Umbilical cord (tissue), 2 donors: ENCODE measurements around the gene MAGI2. TPM values are rescaled to one million over a fixed set of nuclear protein-coding genes. Genes with fewer than 3 reads are reported as not detected.
A peak's percentile ranks its signal among the peaks of the same experiment; 100 is the strongest.

Experiments
- DNase-seq: peaks from one replicate; pipeline ENCODE4 v3.0.0-alpha.2; 2015; ENCODE audit warnings: low spot score
- total RNA-seq: library from RNA; depleted of rRNA; stranded (reverse); fragments of >200 nt; gene quantifications from one replicate; pipeline ENCODE4 v1.2.3, GENCODE V29; 2014; ENCODE audit warnings: low replicate concordance; ENCODE audit not compliant: insufficient read depth

Gene MAGI2
- total RNA-seq, 1 donor from 2014 or later, result 51.5 TPM

DNA sequence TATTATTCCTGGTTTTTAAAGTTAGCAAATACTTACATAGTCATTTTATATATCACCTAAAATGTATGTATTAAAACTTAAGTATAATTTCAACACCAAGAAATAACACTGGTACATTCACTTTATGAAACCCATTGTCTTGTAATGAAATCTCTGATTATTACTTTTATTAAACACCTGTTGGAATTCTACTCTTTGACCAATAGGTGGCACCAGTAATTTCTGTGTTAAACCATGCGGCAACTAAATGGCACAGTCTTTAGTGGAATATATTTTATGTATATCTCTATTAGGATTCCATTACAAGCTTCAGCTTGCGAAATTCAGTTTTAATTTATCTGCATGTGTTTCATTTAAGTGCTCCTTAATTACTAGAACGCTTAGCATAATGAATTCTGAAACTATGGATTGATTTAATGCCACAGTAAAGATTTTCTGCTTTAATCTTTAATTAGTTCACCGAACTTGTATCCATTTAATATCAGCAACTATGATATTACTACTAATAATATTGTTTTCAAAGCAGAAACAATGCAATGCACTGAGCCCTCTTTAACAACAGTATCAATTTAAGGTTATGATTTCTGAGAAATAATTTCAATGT is 181.3 kb downstream of the MAGI2 start:
- peak; percentile 29 for DNase-seq

DNA sequence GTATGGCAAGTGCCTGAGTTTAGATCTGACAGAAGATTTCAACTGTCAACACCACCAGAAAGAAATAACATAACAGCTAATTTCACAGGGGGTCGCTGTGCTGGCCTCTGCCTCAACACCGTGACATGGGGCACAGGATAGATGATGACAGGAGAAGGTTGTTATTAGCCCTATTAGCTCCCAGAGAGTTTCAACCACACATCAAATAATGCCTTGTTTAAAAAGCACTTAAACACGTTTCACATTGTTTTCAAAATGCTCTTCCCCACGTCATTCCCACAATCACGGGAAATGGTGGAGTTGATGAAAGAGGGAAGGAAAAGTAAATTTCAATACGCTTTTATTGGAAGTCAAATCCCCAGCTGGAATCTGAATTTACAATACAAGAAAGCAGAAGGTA is 184.7 kb downstream of the MAGI2 start:
- no peak for DNase-seq

DNA sequence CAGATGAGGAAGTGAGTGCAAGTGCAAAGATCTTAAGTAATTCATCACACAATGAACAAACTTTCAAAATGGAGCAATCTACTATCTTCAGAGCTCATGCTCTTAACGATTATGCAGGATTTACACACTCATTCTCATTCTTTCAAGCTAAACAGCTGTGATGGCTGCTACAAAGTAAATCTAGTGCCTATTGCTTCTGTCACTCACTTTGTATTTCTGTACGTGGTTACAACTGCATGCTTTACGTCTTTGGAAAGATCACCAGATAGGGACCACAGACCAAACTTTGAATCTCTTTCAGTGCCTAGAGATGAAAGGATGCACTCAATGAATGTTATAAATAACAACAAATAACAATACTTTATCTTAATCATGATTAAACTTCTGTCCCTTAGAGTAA is 194.6 kb downstream of the MAGI2 start:
- no peak for DNase-seq

DNA sequence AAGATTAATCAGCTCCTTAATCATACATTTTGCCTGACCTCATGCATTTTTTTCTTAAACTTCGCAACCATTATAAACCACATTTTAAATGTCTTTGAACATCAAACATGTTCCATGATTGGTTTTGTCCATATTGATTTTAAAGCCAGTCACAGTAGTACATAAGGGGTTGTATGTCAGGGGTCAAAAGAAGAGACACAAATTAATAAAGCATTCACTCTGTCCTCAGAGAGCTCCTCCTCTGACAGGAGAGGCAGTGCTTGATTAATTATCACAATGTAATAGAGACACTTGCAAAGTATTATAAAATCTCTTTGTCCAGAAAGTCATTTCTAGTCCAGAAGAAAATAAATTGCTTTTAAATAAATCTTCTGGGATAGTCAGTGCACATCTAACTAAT is 195.5 kb downstream of the MAGI2 start:
- DNase-seq, result no peak

DNA sequence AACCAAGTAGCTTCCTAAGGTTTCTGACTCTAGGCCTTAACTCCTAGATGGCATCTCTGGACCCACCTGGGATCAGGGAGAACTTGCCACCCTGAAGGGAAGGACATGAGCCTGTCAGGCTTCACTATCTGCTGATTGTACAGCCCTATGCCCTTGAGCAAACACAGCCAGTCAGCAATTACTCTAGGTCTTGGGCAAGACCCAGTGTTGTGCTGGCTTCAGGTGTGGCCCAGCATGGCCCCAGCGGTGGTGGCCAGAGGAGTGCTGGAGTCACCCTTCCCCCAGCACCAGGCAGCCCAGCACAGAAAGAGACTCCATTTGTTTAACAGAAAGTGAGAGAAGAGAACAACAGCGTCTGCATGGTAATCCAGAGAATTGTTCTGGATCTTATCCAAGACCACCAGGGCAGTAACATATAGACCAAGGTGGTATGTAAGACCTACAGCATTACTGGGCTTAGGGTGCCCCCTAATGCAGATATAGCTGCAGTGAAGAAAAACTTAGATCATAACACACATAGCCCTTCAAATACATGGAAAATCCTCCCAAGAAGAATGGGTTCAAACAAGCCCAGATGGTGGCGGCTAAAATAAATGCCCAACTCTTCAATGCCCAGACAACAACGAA is 207.7 kb downstream of the MAGI2 start:
- DNase-seq, result no peak

DNA sequence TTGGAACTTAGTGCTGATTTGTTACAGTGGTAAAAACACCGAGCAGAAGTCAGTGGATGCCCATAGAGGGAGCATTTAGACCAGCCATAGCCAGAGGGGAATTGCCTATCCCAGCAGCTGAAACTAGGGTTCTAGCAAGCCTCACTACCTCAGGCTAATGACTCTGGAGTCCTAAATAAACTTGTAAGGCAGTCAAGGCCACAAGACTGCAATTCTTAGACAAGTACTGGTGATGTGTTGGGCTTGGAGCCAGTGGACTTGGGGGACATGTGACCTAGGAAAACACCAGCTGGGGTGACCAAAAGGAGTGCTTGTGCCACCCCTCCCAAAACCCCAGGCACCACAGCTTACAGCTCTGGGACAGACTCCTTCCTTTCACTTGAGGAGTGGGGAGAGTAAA is 209.0 kb downstream of the MAGI2 start:
- DNase-seq, result no peak

DNA sequence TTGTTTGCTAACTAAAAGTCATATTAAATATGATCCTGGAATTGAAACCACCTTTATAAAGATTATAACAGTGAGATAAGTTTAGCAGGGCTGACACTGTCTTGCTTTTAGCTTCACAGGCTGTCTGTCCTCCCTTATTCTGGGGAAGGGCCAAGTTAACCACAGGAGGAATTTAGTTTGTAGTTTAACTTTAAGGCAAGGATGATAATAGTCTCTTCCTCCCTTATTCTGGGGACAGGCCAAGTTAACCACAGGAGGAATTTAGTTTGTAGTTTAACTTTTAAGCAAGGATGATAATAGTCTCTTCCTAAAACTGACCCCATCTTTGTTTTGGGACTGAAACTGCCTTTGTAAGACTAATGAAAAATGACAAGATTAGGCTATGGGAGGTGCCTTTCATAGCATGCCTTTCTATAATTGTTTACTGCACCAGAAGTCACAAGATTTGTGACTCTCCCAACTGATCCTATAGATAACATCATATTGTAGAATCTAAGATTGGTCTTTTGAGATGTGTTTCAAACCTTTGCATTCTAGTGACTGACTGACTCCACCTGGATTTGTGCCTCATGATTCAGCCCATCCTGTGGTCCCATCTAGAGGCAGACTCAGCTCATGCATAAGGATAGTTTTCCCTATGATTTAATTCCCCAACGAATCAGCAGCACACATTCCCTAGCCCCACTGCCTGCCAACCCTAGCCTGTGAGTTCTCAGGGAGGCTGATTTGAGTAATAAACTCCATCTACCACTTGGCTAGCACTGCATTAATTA is 212.0 kb downstream of the MAGI2 start:
- peak; percentile 43 for DNase-seq

DNA sequence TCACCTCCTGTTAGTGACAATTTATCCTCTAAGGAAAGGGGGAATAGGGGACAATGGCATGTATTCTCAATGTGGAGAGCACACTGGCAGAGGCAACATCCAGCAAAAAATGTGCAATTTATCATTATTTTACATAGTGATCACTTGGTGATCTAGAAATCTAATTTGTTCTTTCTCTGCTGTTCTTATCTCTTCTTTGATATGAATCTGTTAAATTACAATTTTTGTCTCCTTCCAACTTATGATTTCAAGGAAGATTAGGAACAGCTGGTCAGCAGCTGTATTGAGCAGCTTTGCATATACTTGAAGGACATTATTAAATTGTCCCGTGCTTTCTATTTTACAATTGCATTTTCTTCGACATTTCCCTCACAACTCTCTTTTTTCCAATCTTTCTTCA is 213.1 kb downstream of the MAGI2 start:
- no peak for DNase-seq

DNA sequence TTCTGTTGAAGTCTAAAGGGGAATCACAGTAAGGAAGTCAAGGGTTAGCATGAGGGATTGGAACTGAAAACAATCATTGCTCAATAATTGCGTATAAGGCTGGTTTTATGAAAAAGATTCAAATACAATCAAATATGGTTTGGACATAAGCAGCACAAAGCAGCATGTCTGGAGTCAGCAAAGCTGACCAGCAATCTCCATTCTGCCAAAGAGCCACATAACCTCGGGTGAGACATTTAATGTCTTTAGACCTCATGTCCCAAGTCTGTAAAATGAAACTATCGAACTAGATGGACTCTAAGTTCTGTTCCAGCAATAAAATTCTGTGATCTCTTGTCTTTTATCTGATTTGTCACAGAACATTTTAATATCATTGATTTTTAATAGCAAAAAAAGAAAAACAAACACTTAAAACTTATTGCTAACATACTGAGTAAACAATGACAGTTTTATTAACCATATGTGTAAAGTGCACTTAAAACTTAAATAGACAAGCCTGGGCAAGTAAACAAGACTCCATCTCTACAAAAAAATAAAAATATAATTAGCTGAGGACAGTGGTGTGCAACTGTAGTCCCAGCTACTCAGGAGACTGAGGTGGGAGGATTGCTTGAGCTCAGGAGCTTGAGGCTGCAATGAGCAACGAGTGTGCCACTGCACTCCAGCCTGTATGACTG is 217.0 kb downstream of the MAGI2 start:
- DNase-seq, result no peak

DNA sequence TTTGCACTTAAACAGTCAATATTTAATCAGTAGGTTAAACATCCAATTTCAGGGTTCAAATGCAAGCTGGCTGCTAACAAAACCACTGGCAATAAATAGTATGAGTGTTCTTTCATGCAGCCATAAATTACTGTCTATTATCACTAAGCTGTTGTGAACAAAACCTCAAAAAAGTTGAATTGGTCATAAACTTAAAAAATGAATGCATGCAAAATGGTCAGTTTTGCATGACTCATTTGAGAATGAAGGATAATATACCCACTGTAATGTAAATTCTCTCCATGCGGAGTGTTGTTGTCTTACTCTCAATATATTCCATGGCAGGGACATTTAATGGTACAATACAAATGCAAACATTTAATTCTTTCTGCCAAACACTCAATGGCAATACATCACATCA is 226.4 kb downstream of the MAGI2 start:
- DNase-seq, result no peak

DNA sequence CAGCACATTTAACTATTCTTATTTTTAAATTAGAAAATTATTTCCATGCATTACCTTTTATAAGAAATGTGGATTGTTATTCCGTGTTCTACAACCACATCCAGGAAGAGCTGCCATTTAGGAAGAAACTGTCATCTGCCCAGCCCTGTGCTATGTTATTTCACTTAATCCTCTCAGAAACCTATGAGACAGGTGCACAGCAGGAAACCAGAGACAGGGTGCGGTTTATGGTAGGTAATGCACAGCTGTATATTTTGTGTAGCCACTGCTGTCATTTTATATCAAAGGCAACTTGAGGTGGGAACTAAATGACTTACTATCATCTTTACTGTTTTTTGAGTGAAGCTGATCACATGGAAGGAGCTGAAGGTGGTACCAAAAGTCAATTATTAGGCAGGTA is 232.3 kb downstream of the MAGI2 start:
- no peak for DNase-seq

DNA sequence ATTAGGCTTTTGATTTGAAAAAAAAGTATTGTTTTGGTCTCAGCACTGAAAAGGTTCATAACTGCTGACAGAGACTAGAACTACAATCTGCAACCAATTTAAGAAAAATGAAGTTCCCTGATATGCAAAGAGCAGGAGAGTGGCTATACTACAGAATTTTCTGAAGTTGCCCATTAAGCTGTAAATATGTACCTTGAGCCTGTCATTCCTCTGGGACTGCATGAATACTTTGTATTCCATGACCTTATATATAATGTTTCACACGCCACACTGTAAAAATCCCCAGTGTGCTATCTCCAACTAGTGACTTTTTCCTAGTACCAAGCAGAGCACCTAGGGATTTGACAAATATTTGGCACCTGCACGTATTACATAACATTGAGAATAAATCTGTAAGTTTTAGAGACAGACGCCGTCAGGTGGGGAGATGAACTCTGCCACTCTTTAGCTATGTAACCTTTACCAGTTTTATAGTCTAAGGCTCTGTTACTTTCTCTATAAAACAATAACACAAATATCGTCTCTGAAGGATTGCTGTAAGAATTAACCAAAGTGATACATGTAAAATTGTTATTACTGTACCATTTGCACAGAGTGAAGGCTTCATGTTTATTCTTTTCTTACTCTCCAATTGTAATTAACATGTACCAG is 235.4 kb downstream of the MAGI2 start:
- DNase-seq, result no peak

DNA sequence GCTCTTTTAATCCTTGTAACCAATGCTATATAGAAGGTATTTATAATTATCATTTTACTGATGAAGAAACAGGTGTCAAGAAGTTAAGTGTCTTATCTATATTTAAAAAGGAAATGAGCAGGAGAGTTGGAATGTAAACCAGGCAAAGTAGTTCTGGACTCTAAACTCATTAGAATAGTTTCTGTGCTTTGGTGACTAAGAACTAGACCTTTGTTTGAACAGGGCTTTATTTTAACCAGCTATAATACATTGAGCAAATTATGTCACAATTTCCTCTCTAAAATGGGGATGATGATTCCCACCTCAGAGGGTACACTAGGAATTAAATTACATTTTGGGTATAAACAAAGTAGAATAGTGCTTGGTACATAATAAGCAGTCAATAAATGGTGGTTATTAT is 236.0 kb downstream of the MAGI2 start:
- no peak for DNase-seq

DNA sequence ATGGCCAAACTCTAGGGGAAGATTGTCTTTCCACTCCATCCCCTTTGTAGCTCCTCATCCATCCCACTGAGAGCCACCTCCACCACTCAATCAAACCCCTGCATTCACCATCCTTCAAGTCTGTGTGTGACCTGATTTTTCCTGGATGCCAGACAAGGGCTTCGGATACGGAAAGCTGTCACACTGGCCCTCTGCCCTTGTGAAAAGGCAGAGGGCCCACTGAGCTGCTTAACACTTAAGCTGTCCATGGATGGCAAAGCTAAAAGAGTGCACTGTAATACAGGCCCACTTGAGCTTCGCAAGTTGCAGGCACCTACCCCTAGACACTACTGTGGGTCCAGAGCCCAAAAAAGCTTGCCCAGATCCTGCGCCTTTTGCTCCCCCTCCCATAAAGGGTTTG is 237.2 kb downstream of the MAGI2 start:
- DNase-seq, result no peak

DNA sequence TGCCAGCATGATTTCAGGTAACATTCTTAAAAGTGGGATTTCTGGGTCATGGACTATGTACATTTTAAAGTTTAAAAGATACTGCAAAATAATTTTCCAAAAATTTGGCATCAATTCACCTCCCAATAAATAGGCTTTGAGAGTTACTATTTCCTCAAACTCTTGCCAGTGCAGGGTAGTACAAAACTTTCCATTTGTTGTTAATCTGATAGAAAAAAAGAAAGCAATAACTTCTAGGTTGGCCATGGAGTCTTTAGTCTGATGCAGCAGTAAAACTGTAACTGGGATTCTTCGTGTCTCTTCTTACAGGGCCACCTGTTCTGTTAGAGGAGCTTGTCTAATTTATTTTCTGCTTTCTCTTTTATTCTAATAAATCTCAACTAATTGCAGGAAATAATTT is 241.1 kb downstream of the MAGI2 start:
- no peak for DNase-seq

DNA sequence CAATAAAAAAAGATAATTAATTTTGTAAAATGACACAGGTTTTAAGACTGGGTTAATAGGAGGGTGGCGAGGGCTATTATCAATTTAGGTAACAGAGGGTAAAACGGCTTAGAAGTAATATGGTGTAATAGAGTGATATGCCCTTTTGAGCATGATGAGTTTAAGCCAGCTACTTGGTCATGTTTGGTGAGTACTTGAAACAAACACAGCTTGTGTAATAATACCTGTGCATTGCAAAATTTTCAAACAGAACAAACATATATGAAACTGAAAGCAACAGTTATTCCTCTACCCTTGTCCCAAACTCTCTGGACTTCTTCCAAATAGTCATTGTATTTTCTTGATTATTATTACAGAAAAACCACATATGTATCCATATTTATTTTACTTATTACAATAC is 241.7 kb downstream of the MAGI2 start:
- no peak for DNase-seq

DNA sequence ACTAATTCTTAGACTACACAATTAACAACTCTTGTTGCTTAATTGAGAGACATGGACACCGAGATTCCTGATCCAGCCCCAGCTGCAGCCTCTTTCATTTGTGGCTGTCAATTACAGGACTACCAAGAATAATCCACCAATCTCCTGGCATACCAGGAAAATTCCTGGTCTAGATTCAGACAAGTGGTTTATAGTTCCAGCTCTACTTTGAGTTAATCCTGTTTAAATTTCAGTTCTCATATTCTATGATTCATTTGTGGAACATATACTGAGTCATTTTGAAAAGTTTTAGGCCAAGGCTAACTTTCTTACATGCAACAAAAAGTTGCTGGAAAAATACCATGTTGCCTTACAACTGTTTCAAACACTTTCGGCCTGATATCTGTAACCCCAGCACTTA is 253.5 kb downstream of the MAGI2 start:
- no peak for DNase-seq

DNA sequence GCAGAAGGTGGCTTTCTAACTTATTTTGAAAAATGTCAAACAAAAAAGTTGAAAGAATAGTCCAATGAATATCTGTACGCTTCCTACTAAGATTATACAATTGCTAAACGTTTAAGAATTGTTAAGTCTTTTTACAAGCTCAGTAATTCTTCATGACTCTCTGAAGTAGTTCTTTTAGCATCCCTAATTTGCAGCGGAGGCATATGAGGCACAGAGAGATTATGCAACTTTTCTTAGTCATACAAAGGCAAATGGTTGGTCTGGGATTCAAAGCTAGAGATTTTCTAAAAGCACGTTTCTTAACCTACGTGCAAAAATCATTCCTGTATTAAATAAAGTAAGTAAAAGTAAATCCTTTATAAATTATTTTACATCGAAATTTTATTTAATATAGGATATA is 254.2 kb downstream of the MAGI2 start:
- no peak for DNase-seq

DNA sequence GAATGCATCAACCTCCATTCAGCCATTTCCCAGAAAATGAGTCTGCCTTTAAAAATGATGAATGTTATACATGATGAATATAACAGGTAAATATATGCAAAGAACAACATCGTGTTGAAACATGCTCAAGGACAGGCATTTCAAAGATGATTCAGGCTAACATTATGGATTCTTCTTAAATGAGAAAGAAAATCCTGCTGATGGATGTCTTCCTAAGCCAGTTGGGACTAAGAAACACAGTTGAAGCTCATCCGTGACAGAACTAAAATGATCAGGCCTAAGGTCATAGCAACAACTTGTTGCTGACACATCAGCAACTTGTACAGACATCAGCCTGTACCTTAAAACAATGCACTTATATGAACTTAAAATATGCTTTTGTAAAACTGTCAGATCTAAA is 267.9 kb downstream of the MAGI2 start:
- peak; percentile 15 for DNase-seq

DNA sequence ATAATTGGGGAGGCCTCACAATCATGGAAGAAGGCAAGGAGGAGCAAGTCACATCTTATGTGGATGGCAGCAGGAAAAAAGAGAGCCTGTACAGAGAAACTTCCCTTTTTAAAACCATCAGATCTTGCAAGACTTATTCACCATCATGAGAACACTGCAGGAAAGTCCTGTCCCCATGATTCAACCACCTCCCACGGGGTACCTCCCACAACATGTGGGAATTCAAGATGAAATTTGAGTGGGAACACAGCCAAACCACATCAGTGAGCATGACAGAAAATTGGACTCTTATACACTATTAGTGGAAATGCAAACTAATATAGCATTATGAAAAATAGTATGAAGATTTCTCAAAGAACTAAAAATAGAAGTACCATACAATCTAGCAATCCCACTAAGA is 271.2 kb downstream of the MAGI2 start:
- DNase-seq, result no peak

DNA sequence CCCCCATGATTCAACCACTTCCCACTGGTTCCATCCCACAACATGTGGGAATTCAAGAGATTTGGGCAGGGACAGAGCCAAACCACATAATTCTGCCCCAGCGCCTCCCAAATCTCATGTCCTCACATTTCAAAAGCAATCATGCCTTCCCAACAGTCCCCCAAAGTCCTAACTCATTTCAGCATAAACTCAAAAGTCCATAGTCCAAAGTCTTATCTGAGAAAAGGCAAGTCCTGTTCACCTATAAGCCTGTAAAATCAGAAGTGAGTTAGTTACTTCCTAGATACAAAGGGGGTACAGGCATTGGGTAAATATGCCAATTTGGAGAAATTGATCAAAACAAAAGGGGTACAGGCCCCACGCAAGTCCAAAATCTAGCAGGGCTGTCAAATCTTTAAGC is 272.9 kb downstream of the MAGI2 start:
- DNase-seq, result no peak

DNA sequence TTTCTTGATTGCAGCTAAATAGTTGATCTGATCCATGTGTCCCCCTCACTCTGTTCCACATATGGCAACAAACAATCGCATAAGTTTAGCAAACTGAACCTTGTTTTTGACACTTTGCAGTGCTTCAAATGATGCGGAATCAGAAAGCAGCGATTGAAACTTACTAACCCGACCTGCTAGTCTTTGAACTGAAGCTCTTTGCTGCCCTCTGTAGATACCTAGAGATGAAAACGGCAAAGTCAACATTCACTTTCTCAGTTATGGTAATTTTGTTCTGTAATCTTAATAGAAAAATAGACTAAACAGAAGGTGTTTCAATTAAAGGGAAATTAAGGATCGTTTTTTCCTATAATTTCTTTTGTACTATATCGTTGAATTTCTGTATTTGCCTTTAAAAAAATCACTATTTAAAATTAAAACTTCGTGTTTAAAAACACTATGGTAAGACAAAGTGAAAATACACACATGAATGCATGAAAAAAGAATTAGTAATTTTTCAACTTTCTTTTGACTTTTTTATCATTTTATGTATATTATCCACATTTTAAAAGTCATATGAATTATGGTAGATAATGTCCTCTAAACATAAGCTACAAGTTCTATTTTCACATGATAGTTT is 276.5 kb downstream of the MAGI2 start:
- DNase-seq, result peak; percentile 60
